ENCODE data around the gene GLS. TPM values are rescaled to one million over a fixed set of nuclear protein-coding genes. Genes with fewer than 3 reads are reported as not detected.
"Not testable (repeated sequence)": the region's sequence is repeated elsewhere in the genome, so short reads cannot be mapped to it uniquely, and the experiment has no call there.

GLS gene
- total RNA-seq, 1 experiment from 2014 or later: 118 TPM

GRCh38 chr2:190982262-190983034, 101.8 kb downstream of the GLS start:
- H3K36me3 ChIP-seq: peaks cover 98% of the 10 kb centered on the region
- H3K27me3 ChIP-seq: no peaks in the 10 kb centered on the region
- H3K9me3 ChIP-seq: no peaks in the 10 kb centered on the region
- no peak for DNase-seq
- no peak overlapping the region for H3K4me3 ChIP-seq

GRCh38 chr2:190984595-190984994, 104.0 kb downstream of the GLS start:
- H3K36me3 ChIP-seq: peaks cover 95% of the 10 kb centered on the region

DNA sequence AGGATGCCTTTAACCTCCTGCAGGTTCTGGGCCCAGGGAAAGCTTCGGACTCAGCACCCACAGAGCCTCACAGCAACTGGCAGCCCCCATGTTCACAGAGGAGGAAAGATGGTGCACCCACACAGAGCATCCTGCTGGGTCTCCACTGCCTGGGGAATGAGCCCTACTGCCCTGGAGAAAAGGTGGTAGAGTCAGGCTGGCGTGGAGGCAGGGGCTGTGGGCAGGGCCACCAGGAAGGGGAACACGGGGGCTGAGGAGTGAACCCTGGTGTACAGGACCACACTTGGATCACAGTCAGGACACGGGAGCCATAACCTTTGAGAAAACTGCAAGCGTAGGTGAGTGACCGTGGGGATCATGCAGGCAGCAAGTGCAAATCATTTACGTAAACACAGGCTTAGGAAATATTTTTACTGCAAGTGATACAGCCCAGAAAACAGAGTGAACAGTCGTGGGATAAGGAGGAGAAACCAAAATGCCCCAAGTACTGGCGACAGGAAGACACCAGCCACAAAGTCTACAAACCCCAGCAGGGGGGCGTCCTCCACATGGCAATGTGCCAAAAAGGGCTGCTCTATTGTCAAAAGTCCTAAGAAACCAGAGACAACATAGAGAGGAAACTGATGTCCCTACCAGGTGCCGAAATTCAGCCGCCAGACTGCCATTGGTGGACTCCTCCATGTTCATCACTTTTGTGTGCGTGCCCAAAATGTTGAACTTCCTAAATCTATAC, 105.8 kb downstream of the GLS start:
- Histone ChIP-seq H3K9me3 (no peaks in the 10 kb centered on the region), H3K27me3 (no peaks in the 10 kb centered on the region), H3K4me3 (no peak overlapping the region), H3K36me3 (peaks cover 95% of the 10 kb centered on the region)
- DNase-seq: peak; percentile 23

More at GRCh38 chr2:190984595-190984994, 104.0 kb downstream of the GLS start:
- Histone ChIP-seq H3K4me3 (no peak overlapping the region), H3K9me3 (no peaks in the 10 kb centered on the region), H3K27me3 (no peaks in the 10 kb centered on the region)
- peak; percentile 73 for DNase-seq

- peaks cover 92% of the 10 kb centered on the region for H3K36me3 ChIP-seq
Observed at GRCh38 chr2:190987116-190987515, 106.5 kb downstream of the GLS start.

DNA sequence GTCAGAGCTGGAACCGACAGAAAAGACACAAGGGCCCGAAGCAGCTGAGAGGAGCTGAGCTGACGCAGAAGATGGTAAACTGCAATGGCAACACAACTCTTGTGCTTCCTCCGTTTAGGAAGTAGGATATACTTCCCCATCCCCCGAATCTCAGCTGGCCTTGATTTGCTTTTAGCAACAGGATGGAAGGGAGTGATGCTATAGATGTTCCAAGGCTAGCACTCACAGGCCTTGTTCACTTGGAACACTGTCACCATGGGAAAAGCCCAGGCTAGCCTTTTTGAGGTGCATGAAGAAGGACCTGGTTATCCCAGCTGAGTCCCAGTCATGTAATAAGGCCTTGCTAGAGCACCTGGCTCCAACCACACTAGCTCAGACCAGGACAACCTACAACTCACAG, 107.3 kb downstream of the GLS start:
- DNase-seq: no peak
- peaks cover 86% of the 10 kb centered on the region for H3K36me3 ChIP-seq
- H3K9me3 ChIP-seq: no peaks in the 10 kb centered on the region
- no peak overlapping the region for H3K4me3 ChIP-seq
- no peaks in the 10 kb centered on the region for H3K27me3 ChIP-seq

More at GRCh38 chr2:190987116-190987515, 106.5 kb downstream of the GLS start:
- H3K4me3 ChIP-seq: no peak overlapping the region
- no peak for DNase-seq
- no peaks in the 10 kb centered on the region for H3K27me3 ChIP-seq
- H3K9me3 ChIP-seq: no peaks in the 10 kb centered on the region

- no peak for DNase-seq
- no peaks in the 10 kb centered on the region for H3K9me3 ChIP-seq
- peaks cover 84% of the 10 kb centered on the region for H3K36me3 ChIP-seq
- H3K4me3 ChIP-seq: no peak overlapping the region
- no peaks in the 10 kb centered on the region for H3K27me3 ChIP-seq
Observed at GRCh38 chr2:190988910-190989309, 108.3 kb downstream of the GLS start.

- no peak for DNase-seq
- Histone ChIP-seq H3K9me3 (no peaks in the 10 kb centered on the region), H3K4me3 (no peak overlapping the region), H3K36me3 (peaks cover 83% of the 10 kb centered on the region), H3K27me3 (no peaks in the 10 kb centered on the region)
Observed at GRCh38 chr2:190990132-190990531, 109.5 kb downstream of the GLS start.

DNA sequence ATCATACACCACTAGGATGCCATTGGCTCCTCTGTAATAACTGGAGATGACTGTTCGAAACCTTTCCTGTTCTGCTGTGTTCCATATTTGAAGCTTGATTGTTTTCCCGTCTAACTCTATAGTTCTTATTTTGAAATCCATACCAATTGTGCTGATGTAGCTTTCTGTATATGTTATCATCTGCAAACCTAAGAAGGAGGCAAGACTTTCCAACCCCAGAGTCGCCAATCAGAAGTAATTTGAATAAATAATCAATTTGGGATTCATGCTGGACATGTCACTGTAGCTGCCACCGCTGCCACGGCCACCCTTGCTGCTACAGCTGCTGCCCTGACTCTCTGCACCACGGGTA, 112.6 kb downstream of the GLS start:
- Histone ChIP-seq H3K27me3 (no peaks in the 10 kb centered on the region), H3K4me3 (no peak overlapping the region), H3K9me3 (no peaks in the 10 kb centered on the region), H3K36me3 (peaks cover 85% of the 10 kb centered on the region)
- DNase-seq: no peak

GRCh38 chr2:190994148-190994547, 113.5 kb downstream of the GLS start:
- no peak for DNase-seq
- peaks cover 84% of the 10 kb centered on the region for H3K36me3 ChIP-seq
- no peaks in the 10 kb centered on the region for H3K27me3 ChIP-seq

GRCh38 chr2:190995315-190995714, 114.7 kb downstream of the GLS start:
- H3K36me3 ChIP-seq: peaks cover 84% of the 10 kb centered on the region
- not testable (repeated sequence) for H3K27me3 ChIP-seq, DNase-seq, H3K9me3 ChIP-seq, H3K4me3 ChIP-seq

More at GRCh38 chr2:190994148-190994547, 113.5 kb downstream of the GLS start:
- no peak overlapping the region for H3K4me3 ChIP-seq
- no peaks in the 10 kb centered on the region for H3K9me3 ChIP-seq

DNA sequence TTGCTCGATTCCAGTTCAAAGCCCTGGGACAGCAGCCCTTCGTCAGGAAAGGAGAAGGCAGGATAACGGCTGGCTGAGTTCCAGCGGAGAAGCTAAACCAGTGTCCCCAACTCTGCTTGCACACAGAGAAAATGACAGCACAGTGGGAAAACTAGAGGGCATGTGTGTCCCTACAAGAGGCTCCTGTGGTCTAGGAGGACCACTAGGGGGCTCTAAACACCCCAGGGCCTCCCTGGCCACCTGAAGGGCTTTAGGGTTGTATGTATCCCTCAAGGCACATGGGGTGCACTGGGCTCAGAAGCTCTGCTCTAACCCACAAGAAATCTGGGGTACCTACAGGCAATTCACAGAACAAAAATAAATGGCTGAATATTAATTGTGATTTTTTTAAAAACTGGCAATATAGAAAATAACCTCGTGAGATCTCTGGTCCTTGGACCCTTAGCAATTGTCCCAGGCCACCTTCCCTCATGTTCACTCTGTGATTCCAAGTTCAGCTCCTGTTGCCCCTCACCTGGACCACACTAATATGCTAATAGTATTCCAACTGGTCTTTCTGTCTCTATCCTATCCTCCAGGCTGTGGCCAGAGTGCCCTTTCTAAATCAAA, 115.8 kb downstream of the GLS start:
- Histone ChIP-seq H3K36me3 (peaks cover 84% of the 10 kb centered on the region), H3K9me3 (no peaks in the 10 kb centered on the region), H3K27me3 (no peaks in the 10 kb centered on the region), H3K4me3 (no peak overlapping the region)
- DNase-seq: peak; percentile 18

DNA sequence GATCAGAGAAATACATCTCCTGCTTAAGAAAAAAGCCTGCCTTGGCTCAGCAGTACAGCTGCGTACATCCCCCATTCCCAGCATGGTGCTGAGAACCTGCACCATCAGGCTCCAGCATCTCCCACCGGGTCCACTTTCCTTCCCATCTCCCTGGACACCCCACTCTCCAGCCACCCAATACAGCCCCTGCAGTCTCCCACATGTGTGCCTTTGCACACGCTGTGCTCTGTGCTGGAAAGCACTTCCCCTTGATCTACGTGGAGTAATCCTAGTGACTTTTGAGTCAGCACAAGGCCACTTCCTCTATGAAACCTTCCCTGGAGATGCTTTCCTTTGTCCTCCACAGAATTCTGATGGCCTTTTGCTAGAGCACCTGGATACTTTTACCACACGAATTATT, 116.3 kb downstream of the GLS start:
- H3K4me3 ChIP-seq: no peak overlapping the region
- DNase-seq: no peak
- peaks cover 87% of the 10 kb centered on the region for H3K36me3 ChIP-seq
- no peaks in the 10 kb centered on the region for H3K27me3 ChIP-seq
- no peaks in the 10 kb centered on the region for H3K9me3 ChIP-seq

DNA sequence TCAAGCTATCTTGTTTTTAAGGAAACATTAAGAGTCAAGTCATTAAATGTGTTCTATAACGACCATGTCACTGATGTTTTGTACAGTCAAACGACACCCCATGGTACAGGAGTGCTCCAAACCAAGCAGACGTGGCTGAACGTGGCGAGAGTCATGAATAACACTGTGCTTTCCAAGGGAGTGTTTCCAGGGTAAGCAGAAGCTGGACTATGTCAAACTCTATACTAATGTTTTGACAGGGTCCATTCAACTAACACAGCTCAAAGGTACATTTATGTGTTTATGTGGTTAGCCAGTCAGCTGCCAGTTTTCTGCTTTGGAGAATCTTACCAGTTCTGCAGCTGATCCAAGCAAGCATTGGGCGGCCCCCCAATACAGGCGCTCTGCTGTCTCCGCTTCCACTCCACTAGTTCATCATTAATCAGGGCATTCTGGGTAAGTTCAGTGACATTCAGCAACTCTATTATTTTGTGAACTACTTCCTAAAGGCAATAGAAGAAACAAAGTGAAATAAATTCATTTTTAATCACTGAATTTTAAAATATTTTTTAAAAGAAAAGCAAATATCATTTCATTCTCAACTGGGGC, 117.0 kb downstream of the GLS start:
- H3K36me3 ChIP-seq: peaks cover 93% of the 10 kb centered on the region
- no peak overlapping the region for H3K4me3 ChIP-seq
- no peaks in the 10 kb centered on the region for H3K9me3 ChIP-seq
- H3K27me3 ChIP-seq: no peaks in the 10 kb centered on the region
- no peak for DNase-seq

GRCh38 chr2:190999058-190999457, 118.4 kb downstream of the GLS start:
- no peaks in the 10 kb centered on the region for H3K9me3 ChIP-seq
- peaks cover 95% of the 10 kb centered on the region for H3K36me3 ChIP-seq
- no peak overlapping the region for H3K4me3 ChIP-seq
- no peaks in the 10 kb centered on the region for H3K27me3 ChIP-seq
- no peak for DNase-seq

GRCh38 chr2:190999949-191000665, 119.5 kb downstream of the GLS start:
- Histone ChIP-seq H3K36me3 (peaks cover 98% of the 10 kb centered on the region), H3K4me3 (no peak overlapping the region)
- no peak for DNase-seq

DNA sequence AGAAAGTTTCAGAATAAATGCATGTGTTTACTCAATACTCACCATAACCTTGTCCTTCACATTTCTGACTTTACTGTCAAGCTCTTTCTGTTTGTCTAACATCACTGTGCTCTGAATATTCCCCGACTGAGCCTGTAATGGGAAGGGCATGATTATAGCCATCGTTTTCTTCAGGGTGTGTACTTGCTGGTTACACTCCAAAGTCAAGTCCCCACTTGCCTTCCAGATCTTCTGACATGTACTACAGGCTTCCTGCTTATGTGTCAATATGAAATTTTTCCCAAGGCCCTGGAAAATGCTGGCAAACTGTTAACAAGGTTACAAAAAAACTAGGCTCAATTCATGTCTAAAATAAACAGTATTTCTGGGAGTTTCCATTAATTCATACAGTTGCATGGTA, 120.4 kb downstream of the GLS start:
- H3K9me3 ChIP-seq: no peaks in the 10 kb centered on the region
- H3K27me3 ChIP-seq: no peaks in the 10 kb centered on the region
- H3K36me3 ChIP-seq: peaks cover 98% of the 10 kb centered on the region
- H3K4me3 ChIP-seq: no peak overlapping the region
- DNase-seq: no peak

More at GRCh38 chr2:190999949-191000665, 119.5 kb downstream of the GLS start:
- Histone ChIP-seq H3K9me3 (no peaks in the 10 kb centered on the region), H3K27me3 (no peaks in the 10 kb centered on the region)
